NCI-H2107 (cell line): Measurements from ENCODE around the gene NUMB.

Experiments
- DNase-seq: peaks from one replicate; lab custom pipeline; 2025; lab: John Stamatoyannopoulos, UW

Gene NUMB

GRCh38 chr14:73245480-73246325 lies 212.6 kb downstream of the NUMB start:
- DNase-seq, result no peak

DNA sequence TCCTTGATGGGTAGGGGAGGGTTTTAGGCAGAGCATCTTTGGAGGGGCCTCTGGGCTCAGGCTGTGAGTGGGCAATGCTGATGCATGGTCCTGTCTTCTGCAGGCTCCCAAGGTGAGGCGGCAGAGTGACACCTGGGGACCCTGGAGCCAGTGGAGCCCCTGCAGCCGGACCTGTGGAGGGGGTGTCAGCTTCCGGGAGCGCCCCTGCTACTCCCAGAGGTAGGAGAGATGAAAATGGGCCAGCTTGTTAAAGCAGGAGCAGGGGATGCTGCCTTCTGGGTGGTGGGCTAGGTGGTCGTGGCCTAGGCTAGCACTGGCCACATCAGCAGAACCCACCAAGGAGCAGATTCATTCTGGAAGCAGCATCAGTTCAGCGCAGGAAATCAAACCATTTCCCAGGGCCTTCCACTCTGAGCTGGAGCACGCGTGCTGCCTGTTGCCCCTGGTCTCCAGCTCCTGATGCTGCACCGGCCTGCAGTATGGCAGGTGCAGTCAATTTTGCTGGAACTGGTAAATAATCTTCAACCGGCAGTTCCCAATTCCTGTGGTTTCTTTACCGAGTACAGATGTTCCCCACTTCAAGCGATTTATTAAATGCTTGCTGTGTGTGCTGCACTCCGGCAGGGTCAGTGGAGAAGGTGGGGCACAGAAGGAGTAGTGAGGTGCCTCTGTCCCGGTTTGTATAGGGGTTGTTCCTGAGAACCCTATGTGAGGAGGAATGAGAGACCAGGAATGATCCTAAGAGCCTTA lies 213.6 kb downstream of the NUMB start:
- no peak for DNase-seq

DNA sequence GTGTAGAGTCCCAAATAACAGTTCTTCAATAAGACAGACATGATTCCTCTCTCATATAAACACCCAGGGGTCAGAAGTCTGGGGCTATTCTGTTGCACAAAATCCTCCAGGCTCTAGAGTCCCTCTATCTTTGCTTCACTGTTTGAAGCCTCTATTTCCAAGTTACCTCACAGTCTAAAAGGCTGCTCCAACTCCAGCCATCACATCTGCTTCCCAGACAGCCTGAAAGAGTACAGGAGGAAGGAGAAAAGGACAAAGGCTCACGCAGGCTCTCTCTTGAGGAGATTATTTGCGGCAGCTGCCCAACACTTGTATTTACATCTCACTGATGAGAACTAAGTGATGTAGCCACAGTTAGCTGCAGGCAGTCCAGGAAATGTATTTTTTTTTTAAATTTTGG lies 214.6 kb downstream of the NUMB start:
- no peak for DNase-seq

DNA sequence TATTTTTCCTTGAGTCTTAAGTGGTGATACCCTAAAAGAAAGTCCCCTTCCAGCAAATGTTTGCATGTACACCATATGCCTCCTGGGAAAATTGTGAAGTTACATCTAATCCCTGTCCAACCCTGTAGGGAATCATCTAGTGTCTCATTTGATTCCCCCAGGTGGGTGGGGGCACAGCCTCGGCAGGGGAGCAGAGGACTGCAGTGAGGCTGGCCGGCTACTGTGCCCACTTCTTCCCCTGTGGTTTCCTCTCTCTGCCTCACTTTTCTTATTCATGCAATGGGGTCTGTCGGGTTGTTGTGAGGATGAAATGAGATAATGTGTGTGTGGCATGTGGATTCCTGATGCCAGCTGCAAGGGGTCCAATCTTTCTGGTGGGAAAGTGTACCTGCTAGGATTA lies 215.0 kb downstream of the NUMB start:
- DNase-seq, result no peak

GRCh38 chr14:73242357-73242901 lies 215.9 kb downstream of the NUMB start:
- DNase-seq, result no peak

GRCh38 chr14:73241481-73242165 lies 216.7 kb downstream of the NUMB start:
- DNase-seq, result no peak

DNA sequence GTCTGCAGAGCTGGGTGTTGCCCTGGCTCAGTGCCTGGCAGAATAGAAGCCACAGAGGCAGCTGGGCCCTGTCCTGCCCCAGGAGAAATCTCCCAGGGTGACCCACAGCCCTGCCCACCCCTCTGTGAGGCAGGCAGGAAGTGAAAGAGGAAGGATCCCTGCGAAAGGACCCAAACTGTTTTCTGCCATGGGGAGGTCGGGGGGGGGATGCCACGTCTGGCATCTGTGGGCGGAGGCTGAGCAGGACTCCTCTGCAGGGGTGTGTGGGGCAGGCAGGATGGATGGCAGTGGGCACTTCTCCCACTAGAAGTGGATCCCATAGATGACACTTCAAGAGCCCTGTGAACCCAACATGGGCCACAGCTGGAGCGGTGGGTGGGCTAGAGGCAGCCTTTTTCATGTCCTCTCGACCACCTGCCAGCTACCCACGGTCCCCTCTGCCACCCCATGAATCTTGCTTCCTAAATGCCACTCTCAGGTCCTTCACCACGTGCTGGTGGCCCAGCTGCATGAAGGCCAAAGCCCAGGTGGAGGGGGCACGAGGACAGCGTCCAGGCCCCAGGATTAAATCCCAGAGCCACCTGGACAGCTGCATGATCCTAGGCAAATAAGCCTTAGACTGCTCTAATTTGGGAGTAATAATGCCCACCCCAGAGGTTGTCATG lies 217.4 kb downstream of the NUMB start:
- DNase-seq, result no peak

DNA sequence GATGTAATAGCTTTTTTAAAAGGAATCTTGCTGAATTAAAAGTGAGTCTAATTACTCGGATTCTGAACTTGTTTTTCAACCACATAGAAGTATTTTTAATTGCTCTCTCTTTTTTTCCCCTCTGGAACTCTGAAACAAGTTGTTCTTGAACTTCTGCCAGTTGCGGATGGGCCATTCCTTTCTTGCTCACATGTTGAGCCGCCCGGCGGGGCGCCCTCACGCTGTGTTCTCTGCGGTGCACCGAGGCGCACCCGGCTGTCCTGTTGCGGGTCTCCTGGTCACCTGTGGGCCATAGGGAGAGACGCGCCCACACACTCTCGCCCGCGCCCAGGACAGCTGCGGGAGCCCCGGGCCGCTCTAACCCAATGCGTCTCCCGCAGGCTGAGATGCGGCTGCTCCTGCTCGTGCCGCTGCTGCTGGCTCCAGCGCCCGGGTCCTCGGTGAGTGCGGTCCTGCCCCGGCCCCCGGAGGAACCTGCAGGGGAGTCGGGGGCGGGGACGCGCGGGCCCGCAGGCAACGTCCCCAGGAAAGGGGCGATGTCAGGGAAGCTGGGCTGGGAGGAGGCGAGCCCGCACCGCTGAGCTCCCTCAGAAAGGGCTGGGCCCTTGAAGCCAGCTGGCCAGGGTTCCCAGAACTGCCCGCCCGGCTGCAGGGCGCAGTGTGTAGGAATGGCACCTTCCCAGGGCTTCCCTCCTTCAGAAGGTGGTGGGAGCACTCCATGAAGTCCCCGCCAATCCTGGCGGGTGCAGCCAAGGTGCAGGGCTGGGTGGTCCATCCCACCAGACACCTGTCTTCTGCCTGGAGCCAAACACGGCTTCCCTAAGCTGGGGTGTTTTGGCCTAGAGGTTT lies 218.7 kb downstream of the NUMB start:
- DNase-seq, result no peak

GRCh38 chr14:73238941-73239340 lies 219.4 kb downstream of the NUMB start:
- no peak for DNase-seq

DNA sequence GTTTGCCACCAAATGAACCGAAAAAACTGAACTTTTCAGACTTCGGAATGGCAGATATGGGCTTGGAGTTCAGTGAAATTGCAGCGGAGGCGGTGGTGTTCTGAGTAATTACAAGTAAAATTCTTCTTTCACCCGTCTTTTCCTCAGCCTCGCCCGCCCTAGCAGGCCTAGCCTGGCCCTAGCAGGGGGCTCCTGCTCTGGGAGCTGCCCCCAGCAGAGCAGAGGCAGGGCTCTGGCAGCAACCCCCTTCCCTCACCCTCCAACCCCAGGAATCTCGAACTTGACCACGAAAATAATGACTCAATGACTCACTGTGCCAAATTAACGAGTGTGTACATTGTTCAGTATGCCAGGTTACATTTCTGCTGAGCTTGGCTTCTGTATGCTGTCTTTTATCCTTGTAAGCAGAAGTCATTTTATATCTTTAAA lies 219.9 kb downstream of the NUMB start:
- DNase-seq, result no peak

DNA sequence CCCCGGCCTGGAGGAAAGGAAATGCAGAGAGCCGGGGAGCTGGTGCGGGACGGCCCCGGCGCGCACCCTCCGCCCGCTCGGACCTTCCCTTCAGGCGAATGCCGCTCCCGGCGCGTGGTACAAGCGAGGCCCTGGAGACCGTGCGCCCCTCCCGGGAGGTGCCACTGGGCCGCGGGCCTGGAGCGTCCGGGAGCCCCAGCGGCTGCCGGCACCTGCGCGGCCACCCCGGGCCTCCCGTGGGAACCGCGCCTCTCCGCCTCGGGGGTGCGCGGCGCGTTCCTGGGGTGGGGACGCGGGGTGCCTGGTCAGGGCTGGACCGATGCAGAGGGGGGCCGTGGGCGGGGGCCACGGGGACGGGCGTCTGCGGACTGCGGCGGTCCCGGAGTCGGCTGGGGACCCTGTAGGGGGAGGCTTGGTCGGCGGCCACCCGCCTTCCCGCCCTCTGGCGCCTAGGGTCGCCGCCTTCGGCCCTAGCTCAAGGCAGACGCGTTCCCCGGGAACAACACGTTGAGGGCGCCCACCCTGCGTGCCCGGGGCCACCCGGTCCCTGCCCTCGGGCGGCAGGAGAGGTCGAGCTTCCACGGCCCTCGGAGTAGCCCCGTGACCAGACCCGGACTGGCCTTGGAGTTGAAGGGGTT lies 220.4 kb downstream of the NUMB start:
- DNase-seq, result no peak

- no peak for DNase-seq
Observed at GRCh38 chr14:73237219-73237785, 221.0 kb downstream of the NUMB start, which contains the start of gene PAPLN. PAPLN (plus strand) TSS chr14:73237506; CDS start chr14:73239779, 2,273 bp downstream.

DNA sequence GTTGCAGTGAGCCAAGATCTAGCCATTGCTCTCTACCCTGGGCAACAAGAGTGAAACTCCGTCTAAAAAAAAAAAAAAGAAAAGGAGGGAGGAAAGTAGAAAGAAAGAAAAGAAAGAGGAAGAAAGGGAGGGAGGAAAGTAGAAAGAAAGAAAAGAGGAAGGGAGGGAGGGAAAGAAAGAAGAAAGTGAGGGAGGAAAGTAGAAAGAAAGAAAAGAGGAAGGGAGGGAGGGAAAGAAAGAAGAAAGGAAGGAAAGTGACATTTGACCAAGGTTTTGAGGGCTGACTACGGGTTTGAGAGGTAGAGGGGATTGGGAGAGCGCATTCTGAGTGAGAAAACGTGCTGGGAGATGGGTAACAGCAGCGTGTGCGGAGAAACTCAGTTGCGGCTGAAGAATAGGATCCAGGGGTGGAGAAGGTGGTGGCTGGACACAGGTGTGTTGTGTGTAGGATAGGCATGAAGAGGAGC lies 221.6 kb downstream of the NUMB start:
- no peak for DNase-seq

DNA sequence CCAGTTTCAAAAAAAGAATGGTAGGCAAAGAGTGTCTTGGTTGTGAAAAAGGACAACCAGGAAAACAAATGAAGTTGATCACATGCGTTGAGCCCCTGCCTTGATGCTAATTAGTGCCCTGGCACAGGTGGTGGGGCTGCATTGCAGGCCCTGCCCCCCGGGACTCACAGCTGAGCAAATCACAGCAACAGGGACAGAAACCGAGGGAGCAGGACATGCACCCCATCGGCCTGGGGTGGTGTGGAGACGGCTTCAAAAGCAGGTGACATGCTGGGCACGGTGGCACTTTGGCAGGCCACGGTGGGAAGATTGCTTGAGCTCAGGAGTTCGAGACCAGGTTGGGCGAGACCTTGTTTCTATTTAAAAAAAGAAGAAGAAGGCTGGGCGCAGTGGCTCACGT lies 222.2 kb downstream of the NUMB start:
- no peak for DNase-seq

- no peak for DNase-seq
Observed at GRCh38 chr14:73235531-73236155, 222.7 kb downstream of the NUMB start.

DNA sequence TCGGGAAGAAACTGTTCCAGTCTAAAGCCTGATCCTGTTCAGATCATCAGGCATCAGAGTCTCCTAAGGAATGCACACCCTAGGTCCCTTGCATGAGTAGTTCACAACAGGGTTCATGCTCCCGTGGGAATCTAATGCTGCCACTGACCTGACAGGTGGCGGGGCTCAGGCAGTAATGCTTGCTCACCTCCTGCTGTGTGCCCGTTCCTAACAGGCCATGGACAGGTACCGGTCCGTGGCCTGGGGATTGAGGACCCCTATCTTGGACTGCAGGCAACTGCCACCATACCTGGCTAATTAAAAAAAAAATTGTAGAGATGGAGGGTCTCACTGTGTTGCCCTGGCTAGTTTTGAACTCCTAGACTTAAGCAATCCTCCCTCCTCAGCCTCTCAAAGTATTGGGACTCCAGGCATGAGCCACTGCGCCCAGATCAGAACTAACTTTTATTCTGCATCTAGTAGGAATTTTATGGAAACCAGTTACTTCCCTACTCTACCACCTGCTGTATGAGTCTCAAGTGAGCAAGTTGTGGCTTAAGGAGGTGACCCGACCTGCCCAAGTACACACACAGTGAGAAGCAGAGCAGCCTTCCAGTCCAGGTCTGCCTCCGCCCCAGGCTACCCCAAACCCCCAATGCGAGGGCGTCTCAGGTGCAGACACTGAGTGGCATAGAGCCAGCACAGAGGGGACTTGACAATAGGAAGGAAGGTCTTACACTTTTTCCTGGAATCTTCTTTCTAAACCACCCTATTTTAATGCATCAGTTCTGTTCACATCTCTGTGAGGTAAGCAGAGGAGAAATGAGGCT lies 223.6 kb downstream of the NUMB start:
- no peak for DNase-seq

DNA sequence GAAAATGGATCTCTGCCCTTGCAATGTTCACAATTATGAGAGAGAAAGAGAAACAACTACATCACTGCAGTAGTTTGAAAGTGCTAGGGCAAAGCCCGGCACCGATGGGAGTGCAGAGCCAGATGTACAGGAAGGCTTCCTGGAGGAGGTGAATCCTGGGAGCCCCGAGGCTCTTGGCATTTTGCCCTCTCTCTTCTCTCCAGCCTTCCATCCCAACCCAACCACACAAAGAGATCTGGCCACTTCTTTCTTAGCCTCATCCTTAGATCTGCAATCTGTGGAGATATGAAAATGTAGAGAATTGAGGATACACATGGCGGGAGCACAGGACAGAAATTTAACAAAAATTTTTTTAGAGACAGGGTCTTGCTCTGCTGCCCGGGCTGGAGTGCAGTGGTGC lies 224.3 kb downstream of the NUMB start:
- no peak for DNase-seq

DNA sequence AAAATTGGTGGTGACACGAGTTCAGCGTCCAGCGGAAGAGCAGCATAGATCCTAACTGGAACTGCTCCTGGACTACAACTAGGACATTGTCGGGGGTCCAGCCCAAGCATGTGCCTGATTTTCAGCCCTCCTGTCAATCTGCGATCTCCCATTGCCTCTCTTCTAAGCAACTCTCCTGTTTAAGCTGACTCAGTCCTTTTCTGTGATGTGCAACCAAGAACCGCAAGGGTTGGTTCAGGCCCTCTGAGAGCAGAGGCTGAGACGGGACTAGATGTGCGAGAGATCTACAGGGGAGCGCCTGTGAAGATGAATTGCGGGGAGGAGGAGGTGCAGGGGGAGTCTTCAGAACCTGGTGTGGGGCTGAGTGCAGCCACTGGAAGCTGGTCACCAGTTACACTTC lies 224.8 kb downstream of the NUMB start:
- no peak for DNase-seq

DNA sequence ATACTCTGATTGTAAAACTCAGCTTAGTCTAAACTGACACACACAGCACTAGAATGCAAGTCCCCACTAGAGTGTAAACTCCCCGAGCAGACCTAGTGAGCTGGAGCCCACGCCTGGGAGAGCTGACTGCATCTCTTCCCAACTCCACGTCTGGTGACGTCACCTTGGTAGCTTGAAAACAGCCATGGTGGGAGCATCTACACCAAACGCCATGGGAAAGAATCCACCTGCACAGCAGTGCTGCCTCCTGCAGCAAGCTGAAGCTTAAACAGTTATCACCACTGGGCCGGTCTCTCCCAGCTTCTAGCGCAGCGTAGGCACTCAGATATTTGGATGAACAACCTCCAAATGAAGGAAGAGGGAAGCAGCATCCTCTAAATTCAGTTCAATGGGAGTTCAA lies 225.4 kb downstream of the NUMB start:
- DNase-seq, result no peak
